HepG2 (cell line): ENCODE measurements around the gene TUBB2B. TPM values are rescaled to one million over a fixed set of nuclear protein-coding genes. Genes with fewer than 3 reads are reported as not detected.

Experiments used
- ARID2 ChIP-seq: sonication (generic); formaldehyde crosslinking; IDR thresholded peaks from 2 replicates; pipeline ENCODE4 v1.8.1; 2022; ENCODE audit warnings: mild to moderate bottlenecking, missing genetic modification reagents, borderline replicate concordance
- DNMT3B ChIP-seq: conservative IDR thresholded peaks from 2 replicates; pipeline ENCODE4 v1.6.1; 2016; ENCODE audit warnings: missing biosample characterization, control low read depth
- EED ChIP-seq: sonication (generic); formaldehyde crosslinking; IDR thresholded peaks from 2 replicates; pipeline ENCODE4 v1.5.0; 2020; ENCODE audit warnings: mild to moderate bottlenecking, missing genetic modification reagents
- KDM2A ChIP-seq: sonication (generic); formaldehyde crosslinking; IDR thresholded peaks from 2 replicates; pipeline ENCODE4 v1.4.0; 2020; ENCODE audit warnings: low read depth, missing genetic modification reagents, borderline replicate concordance
- PAX8 ChIP-seq: sonication (generic); formaldehyde crosslinking; IDR thresholded peaks from 2 replicates; pipeline ENCODE4 v1.8.0; 2022; ENCODE audit warnings: mild to moderate bottlenecking, missing genetic modification reagents, borderline replicate concordance
- RFXANK ChIP-seq: IDR thresholded peaks from 2 replicates; pipeline ENCODE4 v1.6.1; 2016
- SP140L ChIP-seq: sonication (generic); formaldehyde crosslinking; IDR thresholded peaks from 2 replicates; pipeline ENCODE4 v1.4.0; 2020; ENCODE audit warnings: missing genetic modification reagents, borderline replicate concordance
- ZBTB7A ChIP-seq: sonication (generic); formaldehyde crosslinking; IDR thresholded peaks from 2 replicates; pipeline ENCODE4 v1.8.0; 2022; ENCODE audit warnings: mild to moderate bottlenecking, missing genetic modification reagents
- ZFP1 ChIP-seq: IDR thresholded peaks from 2 replicates; pipeline ENCODE4 v1.6.1; 2016
- ZNF235 ChIP-seq: sonication (generic); formaldehyde crosslinking; IDR thresholded peaks from 2 replicates; pipeline ENCODE4 v1.8.1; 2023; ENCODE audit warnings: mild to moderate bottlenecking, missing genetic modification reagents, borderline replicate concordance
- ZNF441 ChIP-seq: sonication (generic); formaldehyde crosslinking; IDR thresholded peaks from 2 replicates; pipeline ENCODE4 v1.7.0; 2021; ENCODE audit warnings: missing genetic modification reagents, borderline replicate concordance
- polyA plus RNA-seq, 8 experiments: library from polyadenylated mRNA; depleted of rRNA in 3 of 8; stranded (reverse) in 7 of 8; unstranded in 1 of 8; fragments of >200 nt; fragmentation: Illumina TruSeq in 4 of 8; extraction: Trizol in 4 of 8; gene quantifications; 2 replicates each; pipeline versions ENCODE4 v1.2.1 to v1.2.3, GENCODE V29; 2011 to 2016; ENCODE audit warnings: low read depth in 4 of 8, missing spikeins in 1 of 8, mixed read lengths in 1 of 8; ENCODE audit not compliant: insufficient read depth in 1 of 8
- total RNA-seq, 5 experiments: library from RNA; depleted of rRNA; stranded (reverse); fragments of >200 nt; fragmentation: Illumina TruSeq; extraction: Trizol; gene quantifications; 2 replicates each; pipeline ENCODE4 v1.2.3, GENCODE V29; 2016; ENCODE audit warnings: low read depth in 1 of 5
- TF ChIP-seq, protein P1 (sequence below): sonication (generic); formaldehyde crosslinking; IDR thresholded peaks from 2 replicates; pipeline ENCODE4 v1.5.0; 2020; ENCODE audit warnings: missing genetic modification reagents
- TF ChIP-seq, protein P2 (sequence below): IDR thresholded peaks from 2 replicates; pipeline ENCODE4 v1.4.0; 2020; ENCODE audit warnings: mild to moderate bottlenecking, missing genetic modification reagents
- TF ChIP-seq, protein P3 (sequence below): sonication (generic); formaldehyde crosslinking; IDR thresholded peaks from 2 replicates; pipeline ENCODE4 v1.4.0; 2020; ENCODE audit warnings: missing genetic modification reagents, mild to moderate bottlenecking, borderline replicate concordance
- TF ChIP-seq, protein P4 (sequence below): sonication (generic); formaldehyde crosslinking; IDR thresholded peaks from 2 replicates; pipeline ENCODE4 v1.4.0; 2020; ENCODE audit warnings: mild to moderate bottlenecking, missing genetic modification reagents, borderline replicate concordance
- TF ChIP-seq, protein P5 (sequence below): sonication (generic); formaldehyde crosslinking; conservative IDR thresholded peaks from 2 replicates; pipeline ENCODE4 v1.4.0; 2020; ENCODE audit warnings: missing genetic modification reagents
- TF ChIP-seq, protein P6 (sequence below): sonication (generic); formaldehyde crosslinking; IDR thresholded peaks from 2 replicates; pipeline ENCODE4 v1.5.1; 2020; ENCODE audit warnings: missing genetic modification reagents, mild to moderate bottlenecking, borderline replicate concordance

TUBB2B gene
- total and polyA plus RNA-seq, 2 of the 13 experiments (the other 11 are each of a cell fraction or from before 2014, with no cell fraction given), result 10.3 to 23.6 TPM

DNA sequence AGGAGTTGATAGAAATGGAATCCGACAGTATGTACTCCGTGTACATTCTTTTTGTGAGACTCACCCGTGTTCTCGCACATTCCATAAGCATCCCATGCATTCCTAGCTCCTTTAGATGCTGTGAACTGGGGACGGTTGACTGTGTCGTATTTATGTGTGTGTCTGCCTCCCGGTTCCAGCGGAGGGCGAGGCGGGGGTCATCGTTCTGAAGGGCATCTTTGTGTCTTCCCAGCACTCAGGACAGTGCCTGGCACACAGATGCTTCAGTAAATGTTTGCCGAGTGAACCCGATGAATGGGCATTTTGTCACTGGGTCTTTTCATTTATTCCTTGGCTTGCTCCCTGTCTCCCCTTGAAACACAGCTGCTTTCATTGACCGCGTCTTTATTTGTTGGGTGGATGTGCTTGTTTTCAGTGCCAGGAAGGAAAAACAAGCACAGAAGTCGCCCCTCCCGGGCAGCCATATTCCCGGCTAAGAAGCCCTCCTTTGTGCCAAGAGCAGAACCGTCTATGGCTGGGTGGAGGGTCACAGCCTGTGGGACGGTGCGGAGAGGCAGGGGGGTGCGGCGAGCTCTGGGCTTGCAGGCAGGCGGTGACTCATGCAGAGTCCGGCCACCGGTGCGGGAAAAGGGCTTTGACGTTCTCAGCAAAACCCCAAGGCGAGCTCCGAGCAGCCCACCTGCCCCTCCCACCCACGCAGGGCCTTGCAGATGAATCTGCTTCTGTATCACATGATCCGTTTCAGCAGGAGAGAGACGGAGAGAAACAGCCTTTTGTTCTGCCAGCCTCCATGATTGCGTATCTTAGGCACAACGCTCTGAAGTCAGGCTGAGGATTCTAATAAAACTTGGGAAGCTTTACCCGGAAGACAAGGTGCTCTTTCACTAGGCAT lies 20.0 kb upstream of the TUBB2B start (continued):
- TF ChIP-seq ZNF235 (CRISPR knock-in tag) (no peak), ZNF441 (CRISPR knock-in tag) (no peak), SP140L (no peak), ZFP1 (no peak), PAX8 (CRISPR knock-in tag) (no peak), ARID2 (CRISPR knock-in tag) (no peak), DNMT3B (0 out of 2 replicates have a peak, but pooled peaks have one; percentile 22), KDM2A (CRISPR knock-in tag) (peak; percentile 56; the same call in 1 of the 2 replicates), ZBTB7A (no peak), EED (CRISPR knock-in tag) (no peak), RFXANK (CRISPR knock-in tag) (no peak)
- TF ChIP-seq, protein P1, sequence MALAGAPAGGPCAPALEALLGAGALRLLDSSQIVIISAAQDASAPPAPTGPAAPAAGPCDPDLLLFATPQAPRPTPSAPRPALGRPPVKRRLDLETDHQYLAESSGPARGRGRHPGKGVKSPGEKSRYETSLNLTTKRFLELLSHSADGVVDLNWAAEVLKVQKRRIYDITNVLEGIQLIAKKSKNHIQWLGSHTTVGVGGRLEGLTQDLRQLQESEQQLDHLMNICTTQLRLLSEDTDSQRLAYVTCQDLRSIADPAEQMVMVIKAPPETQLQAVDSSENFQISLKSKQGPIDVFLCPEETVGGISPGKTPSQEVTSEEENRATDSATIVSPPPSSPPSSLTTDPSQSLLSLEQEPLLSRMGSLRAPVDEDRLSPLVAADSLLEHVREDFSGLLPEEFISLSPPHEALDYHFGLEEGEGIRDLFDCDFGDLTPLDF, result no peak
- TF ChIP-seq, protein P2, sequence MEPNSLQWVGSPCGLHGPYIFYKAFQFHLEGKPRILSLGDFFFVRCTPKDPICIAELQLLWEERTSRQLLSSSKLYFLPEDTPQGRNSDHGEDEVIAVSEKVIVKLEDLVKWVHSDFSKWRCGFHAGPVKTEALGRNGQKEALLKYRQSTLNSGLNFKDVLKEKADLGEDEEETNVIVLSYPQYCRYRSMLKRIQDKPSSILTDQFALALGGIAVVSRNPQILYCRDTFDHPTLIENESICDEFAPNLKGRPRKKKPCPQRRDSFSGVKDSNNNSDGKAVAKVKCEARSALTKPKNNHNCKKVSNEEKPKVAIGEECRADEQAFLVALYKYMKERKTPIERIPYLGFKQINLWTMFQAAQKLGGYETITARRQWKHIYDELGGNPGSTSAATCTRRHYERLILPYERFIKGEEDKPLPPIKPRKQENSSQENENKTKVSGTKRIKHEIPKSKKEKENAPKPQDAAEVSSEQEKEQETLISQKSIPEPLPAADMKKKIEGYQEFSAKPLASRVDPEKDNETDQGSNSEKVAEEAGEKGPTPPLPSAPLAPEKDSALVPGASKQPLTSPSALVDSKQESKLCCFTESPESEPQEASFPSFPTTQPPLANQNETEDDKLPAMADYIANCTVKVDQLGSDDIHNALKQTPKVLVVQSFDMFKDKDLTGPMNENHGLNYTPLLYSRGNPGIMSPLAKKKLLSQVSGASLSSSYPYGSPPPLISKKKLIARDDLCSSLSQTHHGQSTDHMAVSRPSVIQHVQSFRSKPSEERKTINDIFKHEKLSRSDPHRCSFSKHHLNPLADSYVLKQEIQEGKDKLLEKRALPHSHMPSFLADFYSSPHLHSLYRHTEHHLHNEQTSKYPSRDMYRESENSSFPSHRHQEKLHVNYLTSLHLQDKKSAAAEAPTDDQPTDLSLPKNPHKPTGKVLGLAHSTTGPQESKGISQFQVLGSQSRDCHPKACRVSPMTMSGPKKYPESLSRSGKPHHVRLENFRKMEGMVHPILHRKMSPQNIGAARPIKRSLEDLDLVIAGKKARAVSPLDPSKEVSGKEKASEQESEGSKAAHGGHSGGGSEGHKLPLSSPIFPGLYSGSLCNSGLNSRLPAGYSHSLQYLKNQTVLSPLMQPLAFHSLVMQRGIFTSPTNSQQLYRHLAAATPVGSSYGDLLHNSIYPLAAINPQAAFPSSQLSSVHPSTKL (CRISPR knock-in tag), result peak; percentile 61
- TF ChIP-seq, protein P3, sequence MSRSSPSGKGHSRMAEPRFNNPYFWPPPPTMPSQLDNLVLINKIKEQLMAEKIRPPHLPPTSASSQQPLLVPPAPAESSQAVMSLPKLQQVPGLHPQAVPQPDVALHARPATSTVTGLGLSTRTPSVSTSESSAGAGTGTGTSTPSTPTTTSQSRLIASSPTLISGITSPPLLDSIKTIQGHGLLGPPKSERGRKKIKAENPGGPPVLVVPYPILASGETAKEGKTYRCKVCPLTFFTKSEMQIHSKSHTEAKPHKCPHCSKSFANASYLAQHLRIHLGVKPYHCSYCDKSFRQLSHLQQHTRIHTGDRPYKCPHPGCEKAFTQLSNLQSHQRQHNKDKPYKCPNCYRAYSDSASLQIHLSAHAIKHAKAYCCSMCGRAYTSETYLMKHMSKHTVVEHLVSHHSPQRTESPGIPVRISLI (CRISPR knock-in tag), result no peak
- TF ChIP-seq, protein P4, sequence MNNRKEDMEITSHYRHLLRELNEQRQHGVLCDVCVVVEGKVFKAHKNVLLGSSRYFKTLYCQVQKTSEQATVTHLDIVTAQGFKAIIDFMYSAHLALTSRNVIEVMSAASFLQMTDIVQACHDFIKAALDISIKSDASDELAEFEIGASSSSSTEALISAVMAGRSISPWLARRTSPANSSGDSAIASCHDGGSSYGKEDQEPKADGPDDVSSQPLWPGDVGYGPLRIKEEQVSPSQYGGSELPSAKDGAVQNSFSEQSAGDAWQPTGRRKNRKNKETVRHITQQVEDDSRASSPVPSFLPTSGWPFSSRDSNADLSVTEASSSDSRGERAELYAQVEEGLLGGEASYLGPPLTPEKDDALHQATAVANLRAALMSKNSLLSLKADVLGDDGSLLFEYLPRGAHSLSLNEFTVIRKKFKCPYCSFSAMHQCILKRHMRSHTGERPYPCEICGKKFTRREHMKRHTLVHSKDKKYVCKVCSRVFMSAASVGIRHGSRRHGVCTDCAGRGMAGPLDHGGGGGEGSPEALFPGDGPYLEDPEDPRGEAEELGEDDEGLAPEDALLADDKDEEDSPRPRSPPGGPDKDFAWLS, result no peak
- TF ChIP-seq, protein P5, sequence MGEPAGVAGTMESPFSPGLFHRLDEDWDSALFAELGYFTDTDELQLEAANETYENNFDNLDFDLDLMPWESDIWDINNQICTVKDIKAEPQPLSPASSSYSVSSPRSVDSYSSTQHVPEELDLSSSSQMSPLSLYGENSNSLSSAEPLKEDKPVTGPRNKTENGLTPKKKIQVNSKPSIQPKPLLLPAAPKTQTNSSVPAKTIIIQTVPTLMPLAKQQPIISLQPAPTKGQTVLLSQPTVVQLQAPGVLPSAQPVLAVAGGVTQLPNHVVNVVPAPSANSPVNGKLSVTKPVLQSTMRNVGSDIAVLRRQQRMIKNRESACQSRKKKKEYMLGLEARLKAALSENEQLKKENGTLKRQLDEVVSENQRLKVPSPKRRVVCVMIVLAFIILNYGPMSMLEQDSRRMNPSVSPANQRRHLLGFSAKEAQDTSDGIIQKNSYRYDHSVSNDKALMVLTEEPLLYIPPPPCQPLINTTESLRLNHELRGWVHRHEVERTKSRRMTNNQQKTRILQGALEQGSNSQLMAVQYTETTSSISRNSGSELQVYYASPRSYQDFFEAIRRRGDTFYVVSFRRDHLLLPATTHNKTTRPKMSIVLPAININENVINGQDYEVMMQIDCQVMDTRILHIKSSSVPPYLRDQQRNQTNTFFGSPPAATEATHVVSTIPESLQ, result no peak
- TF ChIP-seq, protein P6, sequence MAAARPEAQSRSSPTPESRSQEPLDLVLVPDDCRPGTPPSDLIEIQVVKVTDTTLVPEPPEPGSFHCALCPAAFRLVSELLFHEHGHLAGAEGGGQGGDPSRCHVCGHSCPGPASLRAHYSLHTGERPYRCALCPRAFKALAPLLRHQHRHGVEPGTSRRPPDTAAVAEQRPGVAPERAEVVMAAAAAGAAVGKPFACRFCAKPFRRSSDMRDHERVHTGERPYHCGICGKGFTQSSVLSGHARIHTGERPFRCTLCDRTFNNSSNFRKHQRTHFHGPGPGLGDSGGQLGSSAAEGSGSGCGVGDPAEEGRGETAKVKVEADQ (CRISPR knock-in tag), result no peak
